ENCODE results near the gene MUC20. TPM values are rescaled to one million over a fixed set of nuclear protein-coding genes. Genes with fewer than 3 reads are reported as not detected.

MUC20 gene
- total RNA-seq, 1 experiment from 2014 or later: not detected

GRCh38 chr3:195732940-195733339, 12.2 kb downstream of the MUC20 start:
- BruUV-seq (replicated peaks): no TSS peak
- Histone ChIP-seq H3K27ac (ENCODE audit: low read length) (no peak overlapping the region), H3K4me3 (ENCODE audit: low read depth in 2 of 2, low read length in 2 of 2) (no peak overlapping the region), H3K9me3 (ENCODE audit: control insufficient read depth, insufficient read depth, low read depth, low read length) (no peaks in the 10 kb centered on the region), H3K36me3 (ENCODE audit: control insufficient read depth, insufficient read depth, low read length) (no peaks in the 10 kb centered on the region), H3K4me1 (ENCODE audit: control insufficient read depth, insufficient read depth, low read length) (peaks cover 3% of the 10 kb centered on the region; the same call in 1 of the 2 replicates), H3K27me3 (ENCODE audit: control insufficient read depth, insufficient read depth, low read length) (peaks cover 4% of the 10 kb centered on the region; the same call in 1 of the 2 replicates)
- ChIA-PET POLR2A (no interaction called here), CTCF (no interaction called here)
- in situ Hi-C loops (cut with HindIII; ENCODE audit: low pct_unique_long_range_greater_than_20kb, low sequenced_read_pairs) (no loop called here), intact Hi-C loops (cut with micrococcal nuclease; ENCODE audit: unreplicated experiment) (no loop called here)
- ATAC-seq (peak; percentile 41; the same call in 1 of the 2 replicates), DNase-seq (ENCODE audit: low read depth, low spot score) (no peak)
- TF ChIP-seq REST (IDR thresholded peaks at IDR 0.05; ENCODE audit: insufficient read depth in 1 of 2, low read depth in 2 of 2, low read length in 1 of 2) (no peak), CTCF (IDR thresholded peaks at IDR 0.05) (no peak), POLR2AphosphoS5 (IDR thresholded peaks at IDR 0.05; ENCODE audit: low read depth, low read length) (no peak), TCF7L2 (IDR thresholded peaks at IDR 0.05; ENCODE audit: low read depth, low read length) (no peak), SIN3A (IDR thresholded peaks at IDR 0.05; ENCODE audit: borderline replicate concordance, insufficient read depth, low read depth, low read length) (no peak)

GRCh38 chr3:195735036-195735695, 14.4 kb downstream of the MUC20 start:
- H3K9me3 ChIP-seq (ENCODE audit: control insufficient read depth, insufficient read depth, low read depth, low read length): no peaks in the 10 kb centered on the region
- no peak for TF ChIP-seq POLR2AphosphoS5 (IDR thresholded peaks at IDR 0.05; ENCODE audit: low read depth, low read length)
- no peak for TF ChIP-seq SIN3A (IDR thresholded peaks at IDR 0.05; ENCODE audit: borderline replicate concordance, insufficient read depth, low read depth, low read length)
- no peak for TF ChIP-seq REST (IDR thresholded peaks at IDR 0.05; ENCODE audit: insufficient read depth in 1 of 2, low read depth in 2 of 2, low read length in 1 of 2)
- no peak for TF ChIP-seq CTCF (IDR thresholded peaks at IDR 0.05)
- no peak overlapping the region for H3K4me3 ChIP-seq (ENCODE audit: low read depth in 2 of 2, low read length in 2 of 2)
- intact Hi-C loops (cut with micrococcal nuclease; ENCODE audit: unreplicated experiment): no loop called here
- H3K4me1 ChIP-seq (ENCODE audit: control insufficient read depth, insufficient read depth, low read length): peaks cover 3% of the 10 kb centered on the region; the same call in 1 of the 2 replicates
- CTCF ChIA-PET: interaction anchor here (0.6 kb wide), 1 partner anchor 22 kb away, joined by 5 read pairs; no protein-coding TSS in a partner anchor
- no peak for DNase-seq (ENCODE audit: low read depth, low spot score)
- no peaks in the 10 kb centered on the region for H3K36me3 ChIP-seq (ENCODE audit: control insufficient read depth, insufficient read depth, low read length)
- ATAC-seq: no peak
- POLR2A ChIA-PET: no interaction called here
- H3K27ac ChIP-seq (ENCODE audit: low read length): no peak overlapping the region
- in situ Hi-C loops (cut with HindIII; ENCODE audit: low pct_unique_long_range_greater_than_20kb, low sequenced_read_pairs): no loop called here
- H3K27me3 ChIP-seq (ENCODE audit: control insufficient read depth, insufficient read depth, low read length): peaks cover 4% of the 10 kb centered on the region; the same call in 1 of the 2 replicates
- BruUV-seq (replicated peaks): no TSS peak
